NCI-H526 treated with DMSO at 0.1 percent for 48 hours (cell line): Measurements from ENCODE around the gene SEPSECS.
"Not testable (repeated sequence)": the region's sequence is repeated elsewhere in the genome, so short reads cannot be mapped to it uniquely, and the experiment has no call there.

Experiments
- DNase-seq: peaks from one replicate; lab custom pipeline; 2025; lab: John Stamatoyannopoulos, UW

SEPSECS gene

DNA sequence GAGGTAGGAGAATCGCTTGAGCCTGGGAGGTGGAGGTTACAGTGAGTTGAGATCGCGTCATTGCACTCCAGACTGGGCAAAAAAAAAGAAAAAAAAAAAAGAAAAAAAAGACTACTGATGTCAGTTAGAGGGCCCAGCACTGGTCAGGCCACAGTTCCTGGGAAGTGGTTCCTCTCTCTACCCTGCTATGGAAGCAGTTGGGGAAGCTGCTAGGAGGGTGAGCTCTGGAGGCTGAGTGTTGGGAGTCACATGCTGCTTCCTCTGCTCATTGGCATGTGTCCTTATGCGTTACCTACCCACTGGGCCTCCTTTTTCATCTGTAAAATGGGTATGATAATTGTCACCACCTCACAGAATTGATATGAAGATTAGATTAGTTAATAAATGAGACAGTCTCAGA lies 50.7 kb downstream of the SEPSECS start:
- DNase-seq: no peak

DNA sequence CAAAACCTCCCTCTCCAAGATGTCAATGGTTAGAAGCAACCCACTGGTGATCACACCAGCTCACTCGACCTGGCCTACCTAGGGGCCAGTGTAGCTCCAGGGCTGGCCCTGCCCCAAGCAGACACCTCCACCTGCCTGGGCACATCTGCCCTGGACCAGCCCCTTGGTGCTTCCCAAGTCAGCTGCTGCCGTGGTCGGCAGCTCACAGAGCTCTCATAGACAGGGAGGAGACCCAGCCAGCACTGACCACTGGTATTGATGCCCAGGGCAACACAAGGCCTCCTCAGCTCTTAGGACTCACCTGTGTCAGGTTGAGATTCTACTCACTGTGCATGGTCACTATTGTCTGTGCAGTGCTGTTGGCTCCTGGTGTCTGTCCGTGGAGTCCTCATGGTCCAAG lies 51.7 kb downstream of the SEPSECS start:
- no peak for DNase-seq

DNA sequence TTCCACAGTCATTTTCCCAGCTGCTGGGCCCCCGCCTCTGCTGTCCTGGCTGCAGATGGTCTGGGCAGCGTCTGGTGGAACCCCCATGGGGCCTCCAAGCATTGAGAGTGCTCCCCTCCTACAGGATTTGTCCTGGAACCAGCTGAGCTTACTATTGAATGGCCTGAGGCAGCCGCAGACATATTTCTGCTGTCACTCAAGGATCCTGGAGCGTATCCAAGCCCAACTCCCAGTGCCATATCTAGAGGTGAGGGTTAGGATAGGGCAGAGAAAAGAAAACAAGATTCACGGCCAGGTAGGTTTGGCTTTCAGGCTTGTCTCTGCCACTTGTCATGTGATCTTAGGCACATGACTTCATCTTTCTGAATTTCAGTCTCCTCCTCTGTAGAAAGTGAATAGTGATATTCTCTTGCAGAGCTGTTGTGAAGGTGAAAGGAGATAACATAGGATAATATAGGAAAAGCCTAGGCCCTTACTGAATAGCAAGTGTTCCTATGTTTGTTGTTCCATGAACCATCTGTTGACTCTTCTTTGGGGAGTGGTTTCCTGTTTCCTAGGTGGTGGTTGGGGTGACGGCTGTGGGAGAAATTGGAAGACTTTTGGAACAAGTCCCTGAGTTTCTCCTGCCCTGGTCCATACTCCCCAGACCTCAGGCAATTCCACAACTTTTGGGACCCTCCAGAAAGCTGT lies 52.3 kb downstream of the SEPSECS start:
- DNase-seq: no peak

DNA sequence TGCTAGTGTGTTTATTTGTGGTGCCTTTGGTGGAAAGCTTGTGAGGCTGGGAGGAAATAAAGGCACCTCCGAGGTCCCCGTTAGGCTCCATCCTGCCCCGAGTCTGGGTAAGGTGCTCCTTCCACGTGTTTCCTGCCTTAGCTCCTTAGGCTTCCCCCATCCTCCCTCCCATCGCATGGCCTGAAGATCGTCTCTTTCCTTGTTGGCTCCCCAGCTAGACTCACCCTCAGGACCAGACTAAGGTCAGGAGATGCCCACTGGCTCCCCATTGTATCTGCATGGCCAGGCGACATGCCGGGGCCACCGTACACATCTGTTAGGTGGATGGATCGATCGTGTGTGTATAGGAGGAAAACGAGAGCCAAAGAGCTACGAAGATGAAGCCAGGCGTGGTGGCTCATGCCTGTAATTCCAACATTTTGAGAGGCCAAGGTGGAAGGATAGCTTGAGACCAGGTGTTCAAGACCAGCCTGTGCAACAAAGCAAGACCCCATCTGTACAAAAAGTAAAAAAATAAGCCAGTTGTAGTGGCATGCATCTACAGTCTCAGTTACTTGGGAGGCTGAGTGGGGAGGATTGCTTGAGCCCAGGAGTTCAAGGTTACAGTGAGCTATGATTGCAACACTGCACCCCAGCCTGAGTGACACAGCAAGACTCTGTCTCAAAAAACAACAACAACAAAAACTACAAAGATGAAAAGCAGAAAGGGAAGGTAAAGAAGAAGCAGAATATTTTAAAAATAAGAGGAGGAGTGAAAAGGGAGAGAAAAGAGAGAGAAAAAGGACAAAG lies 53.7 kb downstream of the SEPSECS start:
- no peak for DNase-seq

DNA sequence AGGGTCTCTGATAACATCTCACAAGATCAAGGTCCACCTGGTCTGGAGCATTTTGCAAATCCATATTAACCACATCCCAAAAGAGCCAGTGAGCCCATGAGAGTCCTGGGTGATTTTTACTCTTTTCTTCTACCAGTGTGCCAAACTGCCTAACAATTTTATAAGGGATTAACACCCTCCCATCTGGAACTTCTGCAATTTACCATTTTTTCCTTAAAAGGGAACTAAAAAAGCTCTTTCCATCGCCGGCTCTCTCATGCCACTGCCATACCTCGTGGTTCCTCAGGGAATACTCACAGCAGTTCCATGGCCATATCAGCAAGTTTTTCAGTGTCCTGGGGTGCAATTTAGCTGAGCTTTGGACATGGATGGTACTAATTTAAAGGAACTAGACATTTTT lies 55.7 kb downstream of the SEPSECS start:
- DNase-seq: no peak

DNA sequence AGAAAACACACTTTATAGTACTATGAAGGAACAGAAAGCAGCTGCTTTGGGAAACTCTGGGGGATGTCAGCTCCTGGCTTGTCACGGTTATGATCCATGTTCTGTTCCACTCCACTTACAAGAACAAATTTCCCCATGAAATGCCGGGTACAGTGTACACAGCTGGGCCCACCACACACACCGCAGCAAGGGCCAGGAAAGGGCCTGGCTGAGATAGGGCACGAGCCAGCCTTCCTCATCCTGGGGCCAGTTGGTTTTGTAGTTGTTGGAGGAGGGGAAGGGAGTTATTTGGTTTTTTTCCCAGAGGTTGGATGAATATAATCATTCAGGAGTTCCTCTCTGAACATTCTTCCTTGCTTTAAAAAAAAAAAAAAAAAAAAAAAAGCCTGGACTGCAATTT lies 56.8 kb downstream of the SEPSECS start:
- no peak for DNase-seq

DNA sequence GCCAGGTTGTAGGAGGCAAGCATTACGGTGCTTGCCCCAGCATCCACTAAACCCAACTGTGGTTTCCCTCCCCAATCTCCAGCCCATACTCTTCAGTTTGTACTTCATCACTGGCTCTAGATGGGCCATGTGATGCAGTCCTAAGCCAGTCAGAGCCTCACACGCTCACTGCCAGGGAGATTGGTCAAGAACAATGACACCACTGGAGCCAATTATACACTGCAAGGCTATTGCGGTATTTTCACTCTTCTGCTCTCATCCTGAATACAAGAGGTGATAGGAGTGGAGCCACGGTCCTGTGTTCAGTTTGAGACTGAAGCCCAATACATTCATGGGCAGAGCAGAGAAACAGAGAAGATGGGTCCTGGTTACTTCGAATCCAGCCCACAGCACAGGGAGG lies 58.4 kb downstream of the SEPSECS start:
- no peak for DNase-seq

DNA sequence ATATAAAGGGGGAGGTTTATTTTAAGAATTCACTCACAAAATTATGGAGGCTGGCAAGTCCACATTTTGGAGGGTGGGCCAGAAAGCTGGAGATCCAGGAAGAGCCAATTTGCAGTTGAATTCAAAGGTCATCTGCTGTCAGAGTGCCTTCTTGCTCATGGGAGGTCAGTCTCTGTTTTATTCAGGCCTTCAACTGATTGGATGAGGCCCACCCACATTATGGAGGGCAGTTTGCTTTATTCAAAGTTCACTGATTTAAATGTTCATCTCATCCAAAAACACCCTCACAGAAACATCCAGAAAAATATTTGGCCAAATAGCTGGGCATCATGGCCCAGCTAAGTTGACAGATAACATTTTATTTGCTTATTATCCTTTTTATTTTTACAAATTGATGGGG lies 59.5 kb downstream of the SEPSECS start:
- no peak for DNase-seq

DNA sequence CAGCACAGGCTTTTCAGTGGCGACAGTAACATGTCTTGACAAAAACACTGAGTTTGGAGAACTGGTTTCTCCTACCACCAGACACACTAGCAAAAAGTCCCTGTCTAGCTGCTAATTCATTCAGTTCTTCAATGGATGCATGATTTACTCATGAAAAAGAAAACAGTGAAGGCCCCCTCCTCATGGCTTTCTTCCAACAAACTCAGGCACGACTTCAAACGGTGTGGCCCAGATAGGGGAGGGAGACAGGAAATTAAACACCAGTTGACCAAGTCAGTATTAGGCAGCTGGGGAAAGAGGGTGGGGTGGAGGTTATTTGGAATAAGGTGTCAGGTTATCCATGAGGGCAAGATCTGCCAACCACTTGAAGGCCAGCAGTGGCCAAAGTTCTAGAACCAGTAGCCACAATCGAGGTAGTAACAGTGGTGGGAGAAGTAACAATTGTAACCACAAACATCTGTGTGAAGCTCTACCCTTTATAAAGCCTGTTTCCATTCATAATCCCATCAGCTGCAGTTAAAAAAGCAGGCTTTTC lies 60.2 kb downstream of the SEPSECS start:
- DNase-seq: no peak

DNA sequence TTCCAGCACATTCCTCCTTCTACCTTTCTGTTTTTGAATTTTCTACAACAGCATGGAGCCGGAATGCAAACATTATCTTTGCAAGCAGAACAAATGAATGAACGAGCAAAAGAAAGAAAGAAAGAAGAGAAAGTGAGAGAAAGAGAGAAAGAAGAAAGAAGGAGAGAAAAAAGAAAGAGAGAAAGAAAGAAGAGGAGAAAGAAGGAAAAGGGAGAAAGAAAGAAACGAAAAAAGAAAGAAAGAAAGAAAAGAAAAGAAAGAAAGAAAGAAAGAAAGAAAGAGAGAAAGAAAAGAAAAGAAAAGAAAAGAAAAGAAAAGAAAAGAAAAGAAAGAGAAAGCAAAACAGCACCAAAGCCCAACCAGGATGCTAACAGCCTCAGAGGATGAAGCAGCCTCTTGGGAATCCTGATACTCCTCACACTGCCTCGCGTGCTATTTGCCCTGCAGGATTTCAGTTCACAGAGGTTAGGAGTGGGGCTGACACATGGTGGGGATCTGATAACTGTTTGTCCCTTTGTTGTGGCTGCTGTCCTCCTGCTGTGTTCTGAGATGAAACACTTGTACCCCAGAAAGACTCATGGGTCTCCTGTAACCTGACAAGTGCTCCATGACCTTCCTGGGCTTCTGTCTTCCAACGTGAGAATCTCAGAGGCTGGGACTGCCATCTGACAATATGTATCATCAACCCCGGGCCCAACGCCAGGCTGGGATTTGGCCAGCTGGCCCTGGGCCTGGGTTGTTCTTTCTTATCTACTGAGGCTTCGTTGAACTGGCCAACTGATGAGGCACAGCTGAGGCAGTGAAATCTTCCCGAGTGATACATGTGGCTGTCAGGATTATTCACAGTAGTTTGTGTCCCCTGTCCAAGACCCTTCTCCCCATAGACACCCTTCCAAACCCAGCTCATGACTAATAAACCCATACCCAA lies 61.0 kb downstream of the SEPSECS start:
- no peak for DNase-seq

DNA sequence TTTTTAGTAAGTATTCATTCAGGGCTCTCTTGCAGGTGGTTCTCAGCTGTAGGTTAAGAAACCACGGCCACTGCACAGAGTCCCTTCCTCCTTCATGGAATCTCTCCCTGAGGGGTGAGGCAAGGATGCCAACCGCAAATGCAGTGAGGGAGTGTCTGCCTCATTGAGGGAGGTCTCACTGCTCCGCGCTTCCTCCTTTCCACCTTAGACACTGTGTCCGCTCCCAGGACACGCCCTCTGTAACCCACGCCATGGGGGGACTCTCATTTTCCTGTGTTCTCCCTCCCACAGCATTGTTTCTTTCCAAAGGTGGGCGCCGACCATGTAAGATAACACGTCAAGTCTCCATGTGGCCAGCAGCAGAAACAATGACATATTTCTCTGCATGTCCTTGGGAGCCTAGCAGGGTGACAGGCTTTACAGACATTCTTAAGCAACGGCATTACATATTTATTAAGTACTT lies 63.2 kb downstream of the SEPSECS start:
- DNase-seq: no peak

DNA sequence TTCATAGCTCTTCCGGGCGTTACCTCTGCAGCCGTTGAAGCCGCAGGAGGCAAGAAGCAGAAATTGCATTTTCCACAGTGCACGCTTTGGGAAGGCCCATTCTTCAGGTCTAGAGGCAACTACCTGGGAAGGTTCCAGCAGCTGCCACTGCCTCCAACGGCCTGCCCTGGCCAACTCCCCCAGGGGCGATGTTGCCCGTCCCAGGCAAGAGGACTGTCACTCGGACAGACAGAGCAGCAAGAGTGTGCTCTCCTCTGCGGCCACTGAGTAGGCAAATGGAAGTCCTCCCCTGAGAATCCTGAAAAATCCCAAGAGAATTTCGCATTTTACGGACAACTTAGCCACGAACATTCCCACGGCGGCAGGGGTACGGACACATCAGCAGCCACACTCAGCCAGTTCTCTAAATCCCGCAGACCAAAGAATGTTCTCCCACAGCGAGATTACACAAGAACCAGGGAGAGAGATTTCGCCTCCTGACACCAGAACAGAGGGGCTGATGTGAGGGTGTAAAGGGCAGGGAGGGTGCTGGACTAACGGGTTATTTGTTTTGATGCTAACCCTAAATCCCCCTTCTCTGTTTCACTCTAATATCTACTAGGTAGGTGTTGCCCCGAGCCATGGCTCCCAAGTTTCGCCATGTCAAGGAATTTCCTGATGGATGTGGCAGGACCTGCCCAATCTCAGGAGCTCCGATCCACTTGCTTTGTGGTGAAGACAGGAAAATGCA lies 63.8 kb downstream of the SEPSECS start:
- DNase-seq: no peak

DNA sequence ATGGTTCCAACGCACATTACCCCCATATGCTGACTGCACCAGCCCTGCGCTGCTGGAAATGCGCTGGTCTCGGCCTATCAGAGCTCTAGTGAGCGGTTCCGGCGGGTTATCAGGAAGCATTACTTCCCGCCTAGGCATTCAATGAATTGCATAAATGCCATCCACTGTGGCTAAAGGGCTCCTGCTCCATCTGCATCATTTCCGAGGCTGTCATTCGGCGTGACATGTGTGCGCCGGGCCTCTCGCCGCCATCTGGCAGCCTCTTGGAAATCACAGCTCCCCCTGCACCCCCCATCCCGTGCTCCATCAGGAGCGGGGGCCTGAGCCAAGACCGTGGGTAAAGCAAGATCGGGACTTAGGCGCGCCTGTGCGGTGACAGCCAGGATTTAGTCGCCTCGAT lies 64.4 kb downstream of the SEPSECS start:
- no peak for DNase-seq

DNA sequence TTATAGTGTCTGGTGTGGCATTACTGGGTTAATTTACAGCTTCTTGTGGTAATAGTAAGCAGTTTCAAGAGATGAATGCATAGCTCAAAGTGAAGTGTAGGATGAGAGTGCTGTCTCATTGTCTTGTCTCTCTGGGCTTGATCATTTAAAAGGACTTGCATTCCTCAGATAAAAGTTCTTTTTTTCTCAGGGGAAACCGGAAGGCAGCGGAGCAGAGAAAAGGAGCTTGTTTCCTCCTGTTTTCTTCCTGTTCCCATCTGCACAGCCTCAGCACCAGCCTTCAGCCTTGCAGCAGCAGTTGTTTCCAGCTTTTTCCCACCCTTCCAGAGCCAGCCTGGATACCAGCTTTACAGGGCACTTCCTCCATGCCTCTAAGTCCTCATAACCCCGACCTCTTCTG lies 68.1 kb downstream of the SEPSECS start:
- DNase-seq: no peak

DNA sequence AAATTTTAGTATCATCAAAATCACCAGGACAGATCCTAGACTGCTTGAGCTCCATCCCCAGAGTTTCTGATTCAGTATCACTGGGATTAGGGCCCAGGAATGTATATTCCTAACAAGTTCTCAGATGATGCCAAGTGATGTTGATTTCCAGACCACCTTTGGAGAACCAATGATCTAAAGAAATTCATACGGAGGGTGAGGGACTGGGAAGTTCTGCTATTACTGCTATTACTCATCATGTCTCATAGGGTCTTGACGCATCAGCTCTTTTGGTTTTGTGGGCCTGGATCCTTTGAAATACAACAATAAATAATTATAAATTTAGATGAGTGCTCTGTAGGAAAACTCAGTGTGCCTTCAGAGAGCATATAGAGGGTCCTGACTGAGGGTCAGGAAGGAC lies 69.7 kb downstream of the SEPSECS start:
- DNase-seq: no peak

DNA sequence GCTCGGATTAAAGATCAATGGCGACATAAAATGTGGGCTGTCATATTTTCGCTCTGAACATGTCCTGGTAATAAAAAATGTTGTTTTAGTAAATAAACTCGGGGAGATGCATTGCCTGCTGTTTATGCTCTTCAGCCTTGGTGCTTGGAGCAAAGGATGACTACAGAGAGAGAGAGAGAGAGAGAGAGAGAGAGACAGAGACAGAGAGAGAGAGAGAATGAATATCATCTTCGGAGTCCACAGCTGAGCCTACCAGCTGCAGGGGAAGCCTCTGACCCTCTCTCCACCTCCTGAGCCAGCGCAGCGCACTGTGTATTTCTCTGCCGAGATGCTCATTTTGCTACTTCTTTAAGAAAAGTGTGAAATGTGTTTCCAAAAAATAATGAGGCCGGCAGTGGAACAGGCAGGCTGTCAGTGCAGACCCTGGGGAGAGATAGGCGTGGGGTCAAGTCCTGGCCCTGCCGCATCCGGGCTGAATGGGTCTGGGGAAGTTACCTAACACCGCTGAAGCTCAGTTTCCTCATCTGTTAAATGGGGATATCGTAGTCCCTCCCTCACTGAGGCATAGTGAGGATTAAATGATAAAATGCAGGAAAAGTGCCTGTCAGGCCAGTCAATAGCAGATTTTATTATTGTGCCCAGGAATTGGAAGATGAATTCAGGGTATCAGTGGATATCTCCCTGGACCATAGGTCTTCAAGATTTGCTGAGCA lies 71.0 kb downstream of the SEPSECS start:
- no peak for DNase-seq

DNA sequence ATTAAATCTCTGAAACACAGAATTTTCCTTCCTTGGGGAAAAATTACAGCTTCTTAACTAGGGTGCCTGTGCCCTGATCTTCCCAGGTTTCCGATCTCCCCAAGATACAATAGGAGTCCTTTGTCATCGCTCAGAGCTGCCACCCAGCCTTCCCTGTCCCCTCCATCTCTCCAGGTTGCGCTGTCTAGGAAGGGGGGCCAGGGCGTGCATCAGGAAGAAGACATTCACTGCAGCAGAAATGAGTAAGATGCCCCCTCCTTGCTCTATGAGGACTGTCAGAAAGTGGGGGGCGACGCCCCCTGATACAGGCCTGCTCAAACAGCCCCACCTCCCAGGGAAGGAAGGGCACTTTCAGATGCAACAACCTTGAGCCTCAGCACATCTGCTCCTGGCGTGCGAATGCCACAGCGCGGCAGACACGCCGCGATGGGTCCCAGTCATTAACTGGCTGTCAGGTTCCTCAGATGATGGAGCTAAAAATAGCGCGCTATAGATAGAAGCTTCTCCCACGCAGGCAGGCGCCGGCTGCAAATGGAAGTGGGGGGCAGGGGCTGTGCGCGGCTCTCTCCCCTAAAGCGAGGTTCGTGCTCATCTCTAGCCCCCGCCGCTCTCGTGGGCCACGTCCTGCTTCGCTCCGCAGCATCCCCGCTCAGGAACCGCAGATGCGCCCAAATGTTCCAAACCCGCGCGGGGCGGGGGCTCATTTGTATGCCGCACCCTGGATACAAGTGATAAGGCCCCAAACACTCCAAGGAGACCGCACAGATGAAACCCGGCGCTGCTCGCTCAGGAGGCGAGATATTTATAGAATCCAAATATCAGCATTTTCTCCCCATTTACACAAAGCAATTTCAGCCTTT lies 71.9 kb downstream of the SEPSECS start:
- DNase-seq: no peak

DNA sequence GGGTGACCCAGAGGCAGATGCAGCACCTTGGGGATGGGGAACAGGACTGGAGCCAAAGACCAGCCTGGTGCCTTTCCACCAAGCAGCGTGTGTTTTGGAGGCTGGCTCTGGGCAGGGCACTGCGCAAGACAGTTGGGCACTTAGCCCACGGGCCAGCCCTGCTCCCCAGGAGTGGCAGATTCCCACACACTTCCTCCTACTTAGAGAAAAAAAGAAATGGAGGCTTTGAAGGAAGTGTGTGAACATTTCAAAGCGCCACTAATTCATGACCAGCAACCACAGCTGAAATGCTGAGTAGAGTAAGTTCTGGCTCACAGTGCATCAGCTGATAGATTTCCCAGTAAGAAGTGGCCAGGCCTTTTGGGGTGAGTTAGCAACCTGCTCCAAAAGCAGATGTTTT lies 74.6 kb downstream of the SEPSECS start:
- DNase-seq: no peak

DNA sequence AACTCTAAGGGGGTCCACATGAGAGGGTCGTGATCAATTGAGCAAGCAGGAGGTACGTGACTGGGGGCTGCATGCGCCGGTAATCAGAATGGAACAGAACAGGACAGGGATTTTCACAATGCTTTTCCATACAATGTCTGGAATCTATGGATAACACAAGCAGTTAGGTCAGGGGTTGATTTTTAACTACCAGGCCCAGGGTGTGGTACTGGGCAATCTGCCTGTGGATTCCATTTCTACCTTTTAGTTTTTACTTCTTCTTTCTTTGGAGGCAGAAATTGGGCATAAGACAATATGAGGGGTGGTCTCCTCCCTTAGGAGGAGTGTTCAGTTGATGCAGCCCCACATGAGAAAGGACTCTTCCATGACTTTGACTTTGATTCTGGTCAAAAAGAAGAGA lies 76.8 kb downstream of the SEPSECS start:
- DNase-seq: not testable (repeated sequence)

DNA sequence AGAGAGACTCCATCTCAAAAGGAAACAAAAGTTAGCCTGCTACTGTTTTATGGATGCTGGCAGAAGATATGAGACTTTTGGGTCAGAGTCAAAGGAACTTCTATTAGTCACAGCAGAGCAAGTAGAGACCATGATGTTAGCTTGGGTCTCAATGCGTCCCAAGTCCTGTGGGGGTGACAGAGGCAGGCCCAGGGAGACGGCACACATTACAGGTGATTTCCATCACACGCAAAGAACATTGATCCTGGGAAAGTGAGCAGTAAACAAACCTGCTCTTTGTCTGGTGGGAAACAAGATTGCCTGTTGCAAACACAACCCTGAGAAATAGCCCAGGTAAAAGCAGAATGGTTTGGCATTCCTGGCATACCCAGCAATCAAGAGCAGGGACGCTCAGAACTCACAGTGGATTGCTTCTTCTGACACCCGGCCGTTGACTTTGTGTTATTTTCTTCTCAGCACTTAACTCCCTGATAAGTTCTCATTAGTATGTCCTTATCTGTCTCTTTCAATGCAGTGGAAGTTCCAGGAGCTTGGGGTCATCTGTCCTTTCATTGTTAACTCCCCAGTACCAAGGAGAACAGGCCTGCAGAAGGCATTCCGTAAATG lies 78.3 kb downstream of the SEPSECS start:
- DNase-seq: no peak
